Immature natural killer cell (primary cell): ENCODE results near the gene EDRF1. TPM values are rescaled to one million over a fixed set of nuclear protein-coding genes. Genes with fewer than 3 reads are reported as not detected.

Source experiments
- DNase-seq, 3 donors: peaks; one replicate each; pipeline ENCODE4 v3.0.0; 2022; ENCODE audit warnings: mixed read lengths in 1 of 3
- H3K27ac Mint-ChIP-seq, 6 donors: one replicate each; pipeline ENCODE4 v1.8.0; 2020; ENCODE audit warnings: mixed read lengths in 6 of 6, mild to moderate bottlenecking in 5 of 6, inconsistent platforms in 4 of 6, moderate library complexity in 3 of 6
- H3K27me3 Mint-ChIP-seq, 3 donors: one replicate each; pipeline ENCODE4 v1.8.0; 2020 to 2021; ENCODE audit warnings: low read depth in 3 of 3, mild to moderate bottlenecking in 3 of 3, mixed read lengths in 3 of 3, moderate library complexity in 3 of 3, inconsistent platforms in 1 of 3
- H3K36me3 Mint-ChIP-seq, 3 donors: one replicate each; pipeline ENCODE4 v1.8.0; 2020; ENCODE audit warnings: mixed read lengths in 3 of 3, inconsistent platforms in 2 of 3, mild to moderate bottlenecking in 2 of 3
- H3K4me1 Mint-ChIP-seq, 2 donors: one replicate each; pipeline ENCODE4 v1.8.0; 2020; ENCODE audit warnings: inconsistent platforms in 2 of 2, mild to moderate bottlenecking in 2 of 2, mixed read lengths in 2 of 2, moderate library complexity in 1 of 2
- H3K4me3 Mint-ChIP-seq, 5 donors: one replicate each; pipeline ENCODE4 v1.8.0; 2020; ENCODE audit warnings: mild to moderate bottlenecking in 5 of 5, mixed read lengths in 5 of 5, inconsistent platforms in 3 of 5, moderate library complexity in 3 of 5
- H3K9me3 Mint-ChIP-seq, 6 donors: one replicate each; pipeline ENCODE4 v1.8.0; 2020; ENCODE audit warnings: mild to moderate bottlenecking in 6 of 6, mixed read lengths in 6 of 6, inconsistent platforms in 4 of 6, moderate library complexity in 3 of 6
- polyA plus RNA-seq, 3 donors: library from polyadenylated mRNA; unstranded; fragments of 300-500 nt; fragmentation: Illumina TruSeq; gene quantifications; one replicate each; pipeline ENCODE4 v1.2.3, GENCODE V29; 2021

Gene EDRF1
- polyA plus RNA-seq = 10 to 100 TPM in 1 of 3 donors, 1 to 10 TPM in 2; 5.6 to 12.5 (median 8.6) TPM

- H3K36me3 Mint-ChIP-seq = peaks cover 6 to 16% (median 11%) of the 10 kb centered on the region in 3 donors
- peak; percentile 100 for DNase-seq
- H3K27ac Mint-ChIP-seq = peak within 1 kb of the TSS; percentile 90 to 99 (median 97)
- H3K4me1 Mint-ChIP-seq = peaks cover 38 to 43% of the 10 kb centered on the region in 2 donors
- peaks cover 0 to 2% (median 0%) of the 10 kb centered on the region in 6 donors for H3K9me3 Mint-ChIP-seq
- H3K4me3 Mint-ChIP-seq = peak within 1 kb of the TSS; percentile 97 to 99 (median 98)
- peaks cover 5 to 10% (median 9%) of the 10 kb centered on the region in 3 donors for H3K27me3 Mint-ChIP-seq
These were observed at the start of gene EDRF1 for GRCh38 chr10:125719173-125720001. EDRF1 (plus strand) TSS chr10:125719709; CDS start chr10:125719808, 99 bp downstream.

- Mint-ChIP-seq H3K27me3 (peaks cover 12 to 22% (median 13%) of the 10 kb centered on the region in 3 donors), H3K4me3 (no peak overlapping the region), H3K9me3 (peaks cover 17 to 44% (median 28%) of the 10 kb centered on the region in 6 donors), H3K36me3 (peaks cover 11 to 25% (median 22%) of the 10 kb centered on the region in 3 donors), H3K27ac (no peak overlapping the region), H3K4me1 (no peaks in the 10 kb centered on the region)
- no peak for DNase-seq
These were observed 46.6 kb upstream of the EDRF1 start for GRCh38 chr10:125672884-125673283.

- peaks cover 8 to 31% (median 25%) of the 10 kb centered on the region in 6 donors for H3K9me3 Mint-ChIP-seq
- no peak overlapping the region for H3K27ac Mint-ChIP-seq
- no peak overlapping the region for H3K4me3 Mint-ChIP-seq
- peaks cover 6 to 21% (median 8%) of the 10 kb centered on the region in 3 donors for H3K27me3 Mint-ChIP-seq
- no peaks in the 10 kb centered on the region for H3K4me1 Mint-ChIP-seq
- peaks cover 11 to 19% (median 17%) of the 10 kb centered on the region in 3 donors for H3K36me3 Mint-ChIP-seq
- DNase-seq = no peak
These were observed 40.1 kb upstream of the EDRF1 start for GRCh38 chr10:125679436-125679835.

- DNase-seq = no peak
- peaks cover 0 to 4% (median 0%) of the 10 kb centered on the region in 3 donors for H3K36me3 Mint-ChIP-seq
- peaks cover 0 to 5% (median 3%) of the 10 kb centered on the region in 6 donors for H3K9me3 Mint-ChIP-seq
- no peak within 1 kb of the TSS for H3K27ac Mint-ChIP-seq
- peaks cover 2 to 15% (median 2%) of the 10 kb centered on the region in 3 donors for H3K27me3 Mint-ChIP-seq
- H3K4me3 Mint-ChIP-seq = no peak within 1 kb of the TSS
- H3K4me1 Mint-ChIP-seq = no peaks in the 10 kb centered on the region
These were observed 36.4 kb upstream of the EDRF1 start, which contains the start of gene TEX36 for GRCh38 chr10:125683063-125683462. TEX36 (minus strand) TSS chr10:125683163; CDS start chr10:125682989, 174 bp downstream.

- Mint-ChIP-seq H3K9me3 (no peaks in the 10 kb centered on the region), H3K27me3 (peaks cover 0 to 15% (median 2%) of the 10 kb centered on the region in 3 donors), H3K4me3 (no peak overlapping the region), H3K36me3 (peaks cover 0 to 4% (median 0%) of the 10 kb centered on the region in 3 donors), H3K4me1 (no peaks in the 10 kb centered on the region), H3K27ac (no peak overlapping the region)
- DNase-seq = no peak
These were observed 35.7 kb upstream of the EDRF1 start for GRCh38 chr10:125683821-125684220.

- DNase-seq = no peak
- no peak overlapping the region for H3K27ac Mint-ChIP-seq
- H3K9me3 Mint-ChIP-seq = no peaks in the 10 kb centered on the region
- H3K27me3 Mint-ChIP-seq = peaks cover 0 to 15% (median 3%) of the 10 kb centered on the region in 3 donors
- peaks cover 0 to 3% (median 0%) of the 10 kb centered on the region in 3 donors for H3K36me3 Mint-ChIP-seq
- H3K4me3 Mint-ChIP-seq = no peak overlapping the region
- no peaks in the 10 kb centered on the region for H3K4me1 Mint-ChIP-seq
These were observed 34.9 kb upstream of the EDRF1 start for GRCh38 chr10:125684581-125684980.

GRCh38 chr10:125687507-125688185, 31.9 kb upstream of the EDRF1 start:
- Mint-ChIP-seq H3K36me3 (no peaks in the 10 kb centered on the region), H3K4me3 (no peak overlapping the region), H3K27ac (no peak overlapping the region), H3K4me1 (peaks cover 8 to 11% of the 10 kb centered on the region in 2 donors), H3K27me3 (peaks cover 0 to 3% (median 2%) of the 10 kb centered on the region in 3 donors), H3K9me3 (no peaks in the 10 kb centered on the region)
- no peak for DNase-seq

GRCh38 chr10:125689955-125690569, 29.4 kb upstream of the EDRF1 start:
- Mint-ChIP-seq H3K27ac (no peak overlapping the region), H3K9me3 (no peaks in the 10 kb centered on the region), H3K4me1 (peaks cover 16 to 21% of the 10 kb centered on the region in 2 donors), H3K4me3 (no peak overlapping the region), H3K27me3 (peaks cover 0 to 5% (median 3%) of the 10 kb centered on the region in 3 donors), H3K36me3 (no peaks in the 10 kb centered on the region)
- no peak for DNase-seq

- H3K9me3 Mint-ChIP-seq = no peaks in the 10 kb centered on the region
These were observed 28.1 kb upstream of the EDRF1 start for GRCh38 chr10:125691160-125691981.

GRCh38 chr10:125692196-125692595, 27.3 kb upstream of the EDRF1 start:
- peak overlapping the region in 2 of 6 donors; percentile 5 to 51 for H3K27ac Mint-ChIP-seq
- no peaks in the 10 kb centered on the region for H3K9me3 Mint-ChIP-seq
- H3K4me1 Mint-ChIP-seq = peaks cover 16 to 21% of the 10 kb centered on the region in 2 donors
- peaks cover 0 to 7% (median 3%) of the 10 kb centered on the region in 3 donors for H3K27me3 Mint-ChIP-seq
- no peak overlapping the region for H3K4me3 Mint-ChIP-seq
- DNase-seq = no peak
- H3K36me3 Mint-ChIP-seq = no peaks in the 10 kb centered on the region

More at GRCh38 chr10:125691160-125691981, 28.1 kb upstream of the EDRF1 start:
- H3K27ac Mint-ChIP-seq = peak overlapping the region in 1 of 6 donors; percentile 61
- no peak for DNase-seq
- H3K4me1 Mint-ChIP-seq = peaks cover 16 to 21% of the 10 kb centered on the region in 2 donors
- no peak overlapping the region for H3K4me3 Mint-ChIP-seq
- no peaks in the 10 kb centered on the region for H3K36me3 Mint-ChIP-seq
- H3K27me3 Mint-ChIP-seq = peaks cover 0 to 6% (median 3%) of the 10 kb centered on the region in 3 donors

GRCh38 chr10:125692601-125693523, 26.6 kb upstream of the EDRF1 start:
- Mint-ChIP-seq H3K27me3 (peaks cover 0 to 7% (median 3%) of the 10 kb centered on the region in 3 donors), H3K4me3 (no peak overlapping the region), H3K27ac (peak overlapping the region in 1 of 6 donors; percentile 13), H3K9me3 (no peaks in the 10 kb centered on the region), H3K4me1 (peaks cover 16 to 21% of the 10 kb centered on the region in 2 donors), H3K36me3 (no peaks in the 10 kb centered on the region)
- DNase-seq = no peak

- H3K27me3 Mint-ChIP-seq = peaks cover 0 to 7% (median 3%) of the 10 kb centered on the region in 3 donors
- no peaks in the 10 kb centered on the region for H3K9me3 Mint-ChIP-seq
- DNase-seq = no peak
- H3K4me1 Mint-ChIP-seq = peaks cover 16 to 21% of the 10 kb centered on the region in 2 donors
- no peaks in the 10 kb centered on the region for H3K36me3 Mint-ChIP-seq
- no peak overlapping the region for H3K27ac Mint-ChIP-seq
- no peak overlapping the region for H3K4me3 Mint-ChIP-seq
These were observed 26.0 kb upstream of the EDRF1 start for GRCh38 chr10:125693524-125693847.
